ENCODE measurements around the gene ATP9B.
A peak's percentile ranks its signal among the peaks of the same experiment; 100 is the strongest.

ATP9B gene

DNA sequence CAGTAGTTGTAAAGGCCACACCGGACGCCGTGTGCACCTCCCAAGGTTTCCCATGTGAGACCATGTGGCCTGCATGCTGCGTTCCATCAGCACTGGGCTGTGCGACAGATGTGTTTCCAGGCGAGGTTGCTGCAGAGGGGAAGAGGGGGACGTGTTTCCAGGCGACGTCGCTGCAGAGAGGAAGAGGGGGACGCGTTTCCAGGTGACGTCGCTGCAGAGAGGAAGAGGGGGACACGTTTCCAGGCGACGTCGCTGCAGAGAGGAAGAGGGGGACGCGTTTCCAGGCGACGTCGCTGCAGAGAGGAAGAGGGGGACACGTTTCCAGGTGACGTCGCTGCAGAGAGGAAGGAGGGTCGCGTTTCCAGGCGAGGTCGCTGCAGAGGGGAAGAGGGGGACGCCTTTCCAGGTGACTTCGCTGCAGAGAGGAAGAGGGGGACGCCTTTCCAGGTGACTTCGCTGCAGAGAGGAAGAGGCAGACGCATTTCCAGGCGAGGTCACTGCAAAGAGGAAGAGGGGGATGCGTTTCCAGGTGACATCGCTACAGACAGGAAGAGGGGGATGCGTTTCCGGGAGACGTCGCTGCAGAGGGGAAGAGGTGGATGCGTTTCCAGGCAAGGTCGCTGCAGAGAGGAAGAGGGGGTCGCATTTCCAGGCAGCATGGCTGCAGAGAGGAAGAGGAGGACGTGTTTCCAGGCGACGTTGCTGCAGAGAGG, 351.0 kb downstream of the ATP9B start:
- peak; percentile 32 for DNase-seq

DNA sequence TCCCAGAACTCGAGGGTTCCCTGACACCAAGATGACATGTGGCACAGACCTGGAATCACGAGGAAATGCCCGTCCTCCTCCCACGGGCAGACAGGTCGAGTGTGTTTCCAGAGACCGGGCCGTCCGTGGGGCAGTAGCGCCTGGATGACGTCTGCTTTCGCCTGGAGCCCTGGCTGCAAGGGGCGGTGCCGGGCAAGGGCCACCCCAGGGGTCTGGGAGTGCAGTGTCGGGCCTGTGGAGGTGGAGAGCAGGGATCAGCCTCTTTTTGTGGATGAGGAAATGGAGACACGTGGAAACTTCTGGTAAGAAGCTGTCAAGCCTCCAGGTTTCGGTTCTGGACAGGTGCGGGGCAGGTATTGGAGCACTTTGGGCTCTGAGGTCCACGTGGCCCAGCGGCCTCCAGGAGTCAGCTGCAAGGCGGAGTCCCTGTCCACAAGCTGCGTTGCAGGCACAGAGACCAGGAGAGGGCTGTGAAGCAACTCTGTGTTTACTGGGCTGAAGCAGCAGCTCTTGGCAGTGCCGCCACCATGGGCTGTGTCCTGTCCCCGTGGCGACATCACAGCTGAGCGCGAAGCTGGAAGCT, 352.2 kb downstream of the ATP9B start:
- no peak for DNase-seq

DNA sequence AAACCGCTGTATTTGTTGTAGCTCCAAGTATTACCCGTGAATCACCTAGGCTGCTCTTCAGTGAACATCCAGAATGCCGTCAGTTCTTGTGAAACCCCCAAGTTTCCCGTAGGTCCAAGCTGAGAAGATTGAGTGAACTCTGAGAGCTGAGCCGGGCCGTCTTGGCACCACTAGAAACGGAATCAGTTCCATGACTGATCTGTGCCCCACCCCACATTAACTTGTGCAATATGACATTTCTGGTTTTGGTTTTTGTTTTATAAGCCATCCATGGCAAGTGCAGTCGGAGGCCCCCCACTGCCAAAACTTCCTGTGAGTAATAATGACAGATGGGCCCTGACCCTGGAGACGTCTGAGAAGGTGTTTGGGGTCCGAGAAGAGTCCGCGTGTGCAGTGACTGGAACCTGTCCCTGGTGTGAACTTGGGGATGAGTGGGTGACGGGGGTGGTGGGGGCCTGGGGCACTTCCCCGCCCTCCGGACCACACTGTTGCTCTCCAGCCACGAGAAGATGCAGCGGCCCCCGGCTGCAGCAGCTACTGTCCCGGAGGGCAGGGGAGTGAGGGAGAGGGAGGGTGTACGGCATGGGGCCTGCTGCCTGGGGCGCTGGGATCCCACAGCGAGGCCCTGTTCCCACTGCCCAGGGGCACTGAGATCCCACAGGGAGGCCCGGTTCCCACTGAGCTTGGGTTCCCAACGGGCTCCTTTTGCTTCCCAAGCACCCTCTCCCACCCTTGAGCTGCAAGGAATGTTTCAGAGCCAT, 353.0 kb downstream of the ATP9B start:
- DNase-seq = no peak

DNA sequence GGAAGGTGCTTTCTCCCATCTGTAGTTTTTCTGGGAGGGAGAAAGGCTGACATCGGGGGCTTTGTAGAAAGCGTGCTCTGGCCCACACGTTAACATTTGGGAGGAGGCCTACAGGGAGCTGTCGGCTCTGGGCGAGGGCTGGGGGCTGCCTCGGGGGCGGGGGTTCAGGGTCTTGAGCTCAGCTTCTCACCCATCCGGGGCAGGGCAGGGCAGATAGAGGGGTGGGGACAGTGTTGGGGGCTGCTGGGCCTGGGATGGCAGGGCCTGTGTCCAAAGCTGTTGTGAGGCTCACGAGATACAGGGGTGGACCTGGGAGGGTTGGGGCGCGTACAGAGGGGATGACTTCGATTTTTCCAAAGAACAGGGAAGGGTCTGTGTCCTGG, 353.6 kb downstream of the ATP9B start:
- no peak for DNase-seq

DNA sequence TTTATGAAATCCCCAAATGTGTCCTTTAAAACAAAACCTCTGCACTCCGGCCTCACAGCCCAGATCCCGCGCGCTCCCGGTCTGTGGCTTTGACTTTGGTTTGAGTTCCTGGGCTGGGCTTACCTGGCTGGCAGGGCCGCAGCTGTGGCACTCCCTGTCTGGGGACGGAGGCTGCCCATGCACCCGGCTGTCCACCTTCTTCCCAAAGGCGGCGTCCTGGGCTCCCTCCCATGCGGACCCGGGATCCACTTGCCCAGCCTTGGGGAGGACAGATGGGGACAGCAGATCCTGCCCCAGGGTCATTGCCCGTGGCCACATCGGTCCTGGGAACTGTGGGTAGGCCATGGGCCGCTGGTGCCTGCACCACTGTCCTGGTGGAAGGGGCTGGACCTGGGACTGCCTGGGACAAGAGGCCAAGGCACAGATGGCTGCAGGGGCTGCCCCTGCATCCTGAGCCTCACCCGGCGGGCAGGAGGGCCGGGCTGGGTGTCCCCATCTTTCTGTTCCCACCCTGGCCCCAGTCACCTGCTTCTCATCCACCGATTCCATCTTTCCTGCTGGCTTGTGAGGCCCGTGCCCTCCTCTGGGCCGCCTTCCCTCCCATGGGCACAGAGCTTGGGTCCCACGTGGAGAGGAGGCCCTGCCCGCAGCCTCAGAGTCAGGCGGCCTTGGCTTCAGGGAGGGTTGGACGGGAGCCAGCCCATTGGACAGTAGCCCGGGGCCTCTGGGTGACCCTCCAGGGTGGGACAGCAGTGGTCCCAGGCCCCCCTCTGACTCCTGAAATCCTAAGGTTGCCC, 354.2 kb downstream of the ATP9B start:
- no peak for DNase-seq

DNA sequence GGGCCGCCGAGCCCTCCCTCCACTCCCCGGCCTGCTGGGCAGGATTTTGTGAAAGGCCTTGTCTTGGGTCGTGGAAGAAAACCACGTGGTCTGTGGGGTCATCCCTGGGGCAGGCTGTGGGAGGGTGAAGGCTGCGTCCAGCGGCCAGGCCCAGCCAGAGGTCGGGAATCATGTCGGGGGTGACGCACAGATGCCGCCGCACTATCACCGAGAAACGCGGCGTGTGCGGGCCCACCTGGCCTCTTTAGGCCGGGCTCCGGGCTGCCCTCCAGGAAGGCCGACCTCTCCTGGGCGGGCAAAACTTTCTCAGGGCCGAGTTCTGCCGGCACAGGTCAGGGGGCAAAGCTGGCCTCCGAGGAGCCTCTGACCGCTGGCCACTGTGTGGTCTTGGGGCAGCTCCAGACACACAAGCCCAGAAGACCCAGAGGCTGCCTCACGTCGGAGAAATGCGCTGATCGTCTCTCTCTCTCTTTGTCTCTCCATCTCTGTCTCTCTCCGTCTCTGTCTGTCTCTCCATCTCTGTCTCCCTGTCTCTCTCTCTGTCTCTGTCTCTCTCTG, 354.9 kb downstream of the ATP9B start:
- DNase-seq = no peak

DNA sequence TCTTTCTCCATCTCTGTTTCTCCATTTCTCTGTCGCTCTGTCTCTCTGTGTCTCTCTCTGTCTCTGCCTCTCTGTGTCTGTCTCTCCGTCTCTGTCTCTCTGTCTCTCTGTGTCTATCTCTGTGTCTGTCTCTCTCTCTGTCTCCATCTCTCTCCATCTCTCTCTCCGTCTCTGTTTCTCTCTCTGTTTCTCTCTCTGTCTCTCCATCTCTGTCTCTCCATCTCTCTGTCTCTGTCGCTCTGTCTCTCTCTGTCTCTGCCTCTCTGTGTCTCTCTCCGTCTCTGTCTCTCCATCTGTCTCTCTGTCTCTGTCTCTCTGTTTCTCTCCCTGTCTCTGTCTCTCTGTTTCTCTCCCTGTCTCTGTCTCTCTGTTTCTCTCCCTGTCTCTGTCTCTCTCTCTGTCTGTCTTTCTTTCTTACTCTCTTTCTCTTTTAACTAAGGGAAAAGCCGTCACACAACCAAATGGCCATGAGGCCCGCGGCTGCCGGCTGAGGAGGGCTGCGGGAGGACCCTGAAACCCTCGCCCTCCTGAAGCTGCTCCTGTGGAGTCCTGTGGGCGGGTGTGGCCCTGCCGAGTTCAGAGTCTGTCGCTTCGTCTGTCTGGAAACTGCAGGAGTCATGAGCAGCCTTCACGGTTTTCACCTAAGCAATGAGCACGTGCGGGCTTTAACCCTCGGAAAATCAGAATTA, 355.8 kb downstream of the ATP9B start:
- no peak for DNase-seq

DNA sequence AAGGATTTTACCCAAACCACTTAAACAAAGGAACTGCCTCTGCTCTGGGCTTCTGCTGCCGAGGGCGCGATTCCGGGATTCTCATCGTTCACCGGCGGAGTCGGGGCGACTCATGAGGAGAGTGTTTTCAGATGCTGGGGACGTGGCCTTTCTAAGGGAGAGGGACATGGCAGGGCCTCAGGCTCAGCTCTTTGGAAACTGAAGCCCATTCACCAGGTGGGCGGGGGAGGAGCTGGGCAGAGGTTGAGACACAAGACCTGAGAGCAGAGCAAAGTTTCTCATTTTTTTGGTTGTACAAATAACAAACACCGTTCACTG, 356.3 kb downstream of the ATP9B start:
- DNase-seq = no peak

DNA sequence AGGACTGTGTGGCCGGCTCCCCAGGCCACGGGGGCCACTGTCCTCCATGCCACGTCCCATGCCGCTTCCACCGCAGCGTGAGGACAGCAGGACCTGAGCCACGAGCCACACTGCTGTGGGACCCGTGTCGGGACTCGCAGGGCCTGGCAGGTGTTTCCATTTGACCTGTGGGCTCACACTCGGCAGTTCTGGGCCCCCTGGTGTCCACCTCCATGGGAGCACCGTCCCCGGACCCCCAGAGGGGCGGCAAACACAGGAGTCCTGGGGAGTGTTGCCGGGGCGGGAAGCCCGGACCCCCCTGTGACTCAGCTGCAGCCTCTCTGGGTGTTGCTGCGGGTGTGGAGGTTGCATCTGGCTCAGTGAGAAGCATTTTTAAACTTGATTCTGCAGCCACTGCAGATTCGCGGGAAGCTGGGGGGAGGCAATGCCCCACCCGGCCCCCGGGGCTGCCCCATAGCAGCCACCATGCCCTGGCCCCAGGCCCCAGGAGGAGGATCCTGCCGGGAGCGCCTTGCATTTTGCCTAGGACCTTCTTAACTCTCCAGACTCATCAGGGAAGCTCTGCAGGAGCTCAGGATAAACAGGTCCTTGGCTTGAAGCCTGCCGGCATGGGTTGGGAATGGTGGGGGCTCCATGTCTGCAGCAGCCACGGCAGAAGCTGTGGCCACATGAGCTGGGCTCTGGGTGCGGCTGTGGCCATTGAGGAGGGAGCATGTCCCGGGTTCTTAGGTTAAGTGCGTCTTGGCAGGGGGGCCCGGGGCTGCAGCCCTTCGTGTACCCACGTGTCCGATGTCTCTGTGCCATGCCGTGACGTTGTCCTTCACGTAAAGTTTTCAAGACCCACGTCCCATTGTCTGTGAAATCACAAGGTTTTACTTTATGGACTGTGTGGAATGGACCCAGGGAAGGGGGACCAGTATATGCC, 357.4 kb downstream of the ATP9B start:
- no peak for DNase-seq

DNA sequence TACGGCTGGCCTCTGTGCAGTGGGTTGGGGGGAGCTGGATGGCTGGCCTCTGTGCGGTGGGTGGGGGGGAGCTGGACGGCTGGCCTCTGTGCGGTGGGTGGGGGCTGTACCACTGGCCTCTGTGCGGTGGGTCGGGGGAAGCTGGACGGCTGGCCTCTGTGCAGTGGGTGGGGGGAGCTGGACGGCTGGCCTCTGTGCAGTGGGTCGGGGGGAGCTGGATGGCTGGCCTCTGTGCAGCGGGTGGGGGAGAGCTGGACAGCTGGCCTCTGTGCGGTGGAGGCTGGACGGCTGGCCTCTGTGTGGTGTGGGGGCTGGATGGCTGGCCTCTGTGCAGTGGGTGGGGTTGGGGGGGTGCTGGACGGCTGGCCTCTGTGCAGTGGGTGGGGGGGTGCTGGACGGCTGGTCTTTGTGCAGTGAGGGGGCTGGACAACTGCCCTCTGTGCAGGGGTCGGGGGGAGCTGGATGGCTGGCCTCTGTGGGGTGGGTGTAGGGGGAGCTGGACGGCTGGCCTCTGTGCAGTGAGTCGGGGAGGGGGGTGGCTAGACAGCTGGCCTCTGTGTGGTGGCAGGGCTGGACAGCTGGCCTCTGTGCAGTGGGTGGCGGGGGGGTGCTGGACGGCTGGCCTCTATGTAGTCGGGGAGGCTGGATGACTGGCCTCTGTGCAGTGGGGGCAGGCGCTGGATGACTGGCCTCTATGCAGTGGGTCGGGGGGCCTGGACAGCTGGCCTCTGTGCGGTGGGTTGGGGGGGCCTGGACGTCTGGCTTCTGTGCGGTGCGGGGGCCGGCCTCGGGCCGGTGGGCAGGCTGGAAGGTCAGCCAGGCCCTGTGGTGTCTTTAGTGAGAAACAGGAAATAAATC, 358.4 kb downstream of the ATP9B start:
- DNase-seq = no peak
